Spleen (tissue), 7 donors: ENCODE measurements around the gene FMC1.

Experiments used
- CTCF ChIP-seq, 11 experiments: fragments of 200-600 bp in 7 of 11; fragments of 450-650 bp in 4 of 11; sonication (generic) in 4 of 11; IDR thresholded peaks in 8 of 11; conservative IDR thresholded peaks in 3 of 11; 1 replicate in 7 of 11; 2 replicates in 4 of 11; pipeline versions ENCODE4 v1.4.0 to v1.8.0; 2016 to 2021; ENCODE audit warnings: antibody characterized with exemption in 11 of 11, inconsistent platforms in 4 of 11, mild to moderate bottlenecking in 1 of 11
- POLR2A ChIP-seq, 3 donors: fragments of 450-650 bp; IDR thresholded peaks; one replicate each; pipeline ENCODE4 v1.5.1; 2017; ENCODE audit warnings: antibody characterized with exemption in 3 of 3, mild to moderate bottlenecking in 1 of 3
- POLR2AphosphoS5 ChIP-seq, 3 donors: sonication (generic); formaldehyde crosslinking; IDR thresholded peaks; one replicate each; pipeline ENCODE4 v1.5.1; 2017; ENCODE audit warnings: antibody characterized with exemption in 3 of 3
- donor health status: DM: no; HTN: no; CAD: no; lungs with moderate emphysema.
- donor health status: DM: no; HTN: no; CAD: no.
- donor health status: DM: no; HTN: no; CAD: no.

DNA sequence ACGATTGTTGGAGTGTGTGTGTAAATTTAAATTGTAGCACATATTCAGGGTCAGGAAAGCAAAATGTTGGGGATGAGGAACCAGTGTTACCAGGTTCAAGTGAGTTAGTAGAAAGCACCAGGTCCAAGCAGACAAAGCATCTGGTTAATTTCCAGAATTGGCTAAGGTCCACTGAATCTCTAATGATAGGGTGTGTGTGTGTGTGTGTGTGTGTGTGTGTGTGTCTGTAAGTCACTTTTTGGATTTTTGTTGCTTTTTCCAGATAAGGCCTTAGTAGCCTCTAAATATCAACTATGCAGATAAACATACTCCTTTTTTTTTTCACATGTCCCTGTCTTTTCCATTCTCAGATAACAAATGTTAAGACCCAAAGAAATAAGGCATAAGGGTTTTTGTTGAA is 36.6 kb upstream of the FMC1 start:
- TF ChIP-seq CTCF (IDR thresholded peaks at IDR 0.05 in 8 of 11, conservative IDR thresholded peaks at IDR 0.05 in 3 of 11) = no peak
- TF ChIP-seq POLR2A (IDR thresholded peaks at IDR 0.05) = no peak
- no peak for TF ChIP-seq POLR2AphosphoS5 (IDR thresholded peaks at IDR 0.05)
